ENCODE measurements around the gene IGF2.

DNA sequence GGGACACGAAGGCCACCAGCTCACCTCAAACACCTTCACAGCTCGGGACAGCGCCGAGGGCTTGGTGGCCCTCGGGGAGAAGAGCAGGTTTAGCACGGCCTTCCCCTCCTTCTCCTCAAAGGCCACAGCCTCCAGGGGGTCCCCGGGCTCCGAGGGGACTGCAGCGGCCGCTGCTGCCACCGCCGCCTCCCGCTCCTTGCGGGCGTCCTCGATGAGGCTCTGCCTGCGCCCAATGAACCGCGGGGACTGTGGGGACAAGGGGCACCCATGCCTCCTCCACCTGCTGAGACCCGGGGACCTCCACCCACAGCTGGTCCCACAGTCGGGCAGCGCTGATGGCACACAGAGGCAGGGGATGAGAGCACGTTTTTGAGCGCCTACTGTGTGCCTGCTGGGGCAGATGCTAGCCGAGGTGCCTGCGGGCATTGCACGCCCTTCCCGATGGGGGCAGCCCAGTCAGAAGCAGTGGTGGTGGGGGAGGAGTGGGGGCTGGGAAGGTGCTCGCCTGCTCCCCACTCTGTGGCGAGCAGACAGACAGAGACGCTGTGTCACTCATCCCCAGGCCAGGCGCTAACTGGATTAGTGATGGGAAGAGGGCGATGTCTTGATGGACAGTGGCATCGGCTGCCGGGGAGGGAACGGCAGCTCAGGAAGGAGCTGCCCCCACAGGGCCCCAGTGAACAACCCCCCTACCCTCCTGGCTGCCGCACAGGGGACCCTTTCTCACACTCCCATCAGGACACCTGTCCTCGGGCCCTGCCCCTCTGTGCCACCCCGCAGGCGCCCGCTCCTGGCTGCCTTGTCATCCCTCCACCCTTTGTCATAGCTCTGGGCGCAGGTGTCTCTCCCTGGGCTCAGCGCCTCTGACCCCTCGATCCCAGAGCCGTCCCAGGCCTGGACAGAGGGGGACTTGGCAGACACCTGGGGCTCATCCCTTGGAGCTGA, 30.7 kb upstream of the IGF2 start:
- TF ChIP-seq GATA2 (IDR thresholded peaks at IDR 0.05; ENCODE audit: low read depth, low read length) (no peak), GATA3 (IDR thresholded peaks at IDR 0.05; ENCODE audit: low read depth, low read length) (no peak)
